K562 (cell line): Measurements from ENCODE around the gene EPB41L2.

Experiments used
- ERF ChIP-seq: fragments of 450-650 bp; formaldehyde crosslinking; IDR thresholded peaks from 2 replicates; pipeline ENCODE4 v1.4.0; 2020; ENCODE audit warnings: mild to moderate bottlenecking, mixed read lengths
- EZH2 ChIP-seq: IDR thresholded peaks from 2 replicates; pipeline ENCODE4 v1.6.1; 2012; ENCODE audit warnings: low read depth, mild to moderate bottlenecking, inconsistent platforms, low read length, borderline replicate concordance
- GATA2 ChIP-seq: sonication (generic); formaldehyde crosslinking; IDR thresholded peaks from 2 replicates; pipeline ENCODE4 v1.4.0; 2020; ENCODE audit warnings: mild to moderate bottlenecking, missing genetic modification reagents
- POLR2A ChIP-seq: fragments of 450-650 bp; conservative IDR thresholded peaks from 2 replicates; pipeline ENCODE4 v1.6.1; 2016
- POLR2AphosphoS5 ChIP-seq: IDR thresholded peaks from 2 replicates; pipeline ENCODE4 v1.6.1; 2011; ENCODE audit warnings: mild to moderate bottlenecking, low read depth, low read length, moderate library complexity; ENCODE audit not compliant: control insufficient read depth, insufficient read depth
- RFX1 ChIP-seq: fragments of 450-650 bp; IDR thresholded peaks from 2 replicates; pipeline ENCODE4 v1.6.1; 2016; ENCODE audit warnings: mild to moderate bottlenecking, moderate library complexity
- SIRT6 ChIP-seq: IDR thresholded peaks from one replicate; pipeline ENCODE4 v1.6.1; 2012; ENCODE audit warnings: low read depth, mild to moderate bottlenecking, control low read depth, inconsistent platforms, low read length, moderate library complexity
- SP1 ChIP-seq: sonication (generic); formaldehyde crosslinking; IDR thresholded peaks from 2 replicates; pipeline ENCODE4 v1.8.1; 2022; ENCODE audit warnings: mild to moderate bottlenecking, missing genetic modification reagents
- SRF ChIP-seq, 2 experiments: fragments of 250-450, 450-650 bp in 1 of 2; sonication (Bioruptor Pico) in 1 of 2; sonication (generic) in 1 of 2; formaldehyde crosslinking; IDR thresholded peaks; 2 replicates each; pipeline versions ENCODE4 v1.5.0 to v1.5.1; 2020 to 2022; ENCODE audit warnings: mild to moderate bottlenecking in 1 of 2, missing genetic modification reagents in 1 of 2
- ZNF121 ChIP-seq: sonication (generic); formaldehyde crosslinking; conservative IDR thresholded peaks from 2 replicates; pipeline ENCODE4 v1.8.0; 2022; ENCODE audit warnings: missing genetic modification reagents
- ZNF644 ChIP-seq: fragments of 200-800 bp; sonication (Bioruptor generic); IDR thresholded peaks from 2 replicates; pipeline ENCODE4 v1.6.1; 2016; ENCODE audit warnings: low read depth, missing genetic modification characterization, missing compliant biosample characterization
- ZNF655 ChIP-seq: fragments of 250-450 bp; sonication (Bioruptor Pico); IDR thresholded peaks from 2 replicates; pipeline ENCODE4 v1.5.0; 2021
- ZSCAN29 ChIP-seq: fragments of 450-650 bp; IDR thresholded peaks from 2 replicates; pipeline ENCODE4 v1.6.1; 2017

DNA sequence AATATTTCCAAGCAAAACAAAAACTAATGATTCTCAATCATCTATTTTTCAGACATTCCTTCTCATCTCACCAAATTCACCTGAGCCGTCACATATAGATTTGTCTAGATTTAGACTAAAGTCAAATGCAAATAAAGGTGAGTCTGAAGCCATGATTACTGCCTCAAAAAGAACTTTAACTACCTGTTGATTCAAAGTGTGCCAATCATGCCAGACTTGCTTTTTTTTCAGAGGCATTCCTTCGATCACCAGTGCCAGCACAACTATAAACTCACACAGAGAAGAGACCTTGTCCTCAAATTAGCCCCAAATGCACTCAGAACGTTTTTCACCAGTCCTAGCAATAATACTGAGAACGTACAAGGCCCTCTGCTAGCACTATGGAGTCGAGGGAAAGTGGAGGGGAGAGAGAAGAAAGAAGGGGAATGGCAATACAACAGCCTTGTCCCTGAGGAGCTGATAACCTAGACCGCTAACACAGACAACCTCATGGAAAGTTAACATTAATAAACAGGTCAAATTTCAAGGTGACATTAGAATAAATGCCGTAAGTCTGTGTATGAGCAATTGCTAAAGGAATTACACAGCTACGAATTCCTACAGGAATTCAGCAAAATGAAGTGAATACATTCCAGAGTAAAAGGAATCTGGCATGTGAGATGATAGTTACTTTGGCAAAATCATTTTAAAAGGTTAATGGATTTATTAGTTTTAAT, 60.9 kb downstream of the EPB41L2 start:
- TF ChIP-seq ZNF655 (no peak), ZNF121 (CRISPR knock-in tag) (no peak), ZNF644 (tag) (no peak), POLR2A (no peak), POLR2AphosphoS5 (no peak), ZSCAN29 (no peak), ERF (CRISPR knock-in tag) (no peak), RFX1 (no peak), SP1 (no peak), EZH2 (no peak), GATA2 (no peak), SIRT6 (no peak), SRF (CRISPR knock-in tag; IDR thresholded peaks at IDR 0.05) (no peak)
